ENCODE results near the gene ACO1.

ACO1 gene

DNA sequence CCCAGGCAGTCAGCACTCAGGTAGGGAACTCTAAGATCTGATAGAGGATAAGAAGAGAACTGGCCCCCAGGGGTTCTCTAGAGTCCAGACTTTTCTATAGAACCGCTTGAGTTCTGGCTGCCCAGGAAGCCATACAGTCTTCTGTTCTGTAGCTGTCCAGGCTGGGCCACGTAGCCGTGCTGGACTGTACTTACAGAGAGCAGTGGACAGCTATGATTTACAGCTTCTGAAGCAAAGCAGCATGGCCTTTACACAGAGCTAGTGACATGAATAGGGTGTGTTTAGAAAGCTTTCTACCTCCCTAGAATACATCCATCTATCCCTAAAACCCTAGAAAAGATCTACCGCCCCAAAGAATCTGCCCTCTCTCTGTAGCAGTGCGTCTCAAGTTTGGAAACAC lies 57.2 kb downstream of the ACO1 start:
- Histone ChIP-seq H3K36me3 (ENCODE audit: control insufficient read depth, insufficient read depth, low read length) (no peaks in the 10 kb centered on the region), H3K79me2 (no peaks in the 10 kb centered on the region), H2AFZ (no peak overlapping the region)

DNA sequence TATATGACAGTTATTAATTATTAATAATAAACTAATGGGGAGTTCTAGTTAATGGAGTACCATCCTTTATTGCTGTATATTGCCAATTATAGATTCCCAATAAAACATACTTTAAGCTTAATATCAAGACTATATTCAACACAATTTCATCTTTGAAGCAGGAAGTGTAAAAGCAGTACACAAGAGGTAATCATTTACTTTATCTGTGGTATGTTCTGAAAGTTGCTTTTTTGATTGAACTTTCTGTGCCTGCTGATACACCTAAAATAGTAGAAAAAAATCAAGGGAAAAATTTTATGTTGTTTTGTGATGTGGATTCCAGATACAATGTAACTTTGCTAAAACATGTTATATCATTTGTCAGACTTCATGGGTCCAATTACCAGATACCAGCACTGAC lies 58.0 kb downstream of the ACO1 start:
- Histone ChIP-seq H3K9me3 (ENCODE audit: control insufficient read depth, low read length) (no peaks in the 10 kb centered on the region), H3K27ac (no peak overlapping the region), H3K4me1 (no peaks in the 10 kb centered on the region), H3K79me2 (no peaks in the 10 kb centered on the region), H3K36me3 (ENCODE audit: control insufficient read depth, insufficient read depth, low read length) (no peaks in the 10 kb centered on the region), H3K4me3 (ENCODE audit: low read depth, low read length) (no peak overlapping the region), H2AFZ (no peak overlapping the region), H3K4me2 (ENCODE audit: low read length) (no peak overlapping the region), H3K9ac (no peak overlapping the region), H3K27me3 (ENCODE audit: control insufficient read depth, insufficient read depth, low read length) (no peaks in the 10 kb centered on the region)
- no peak for TF ChIP-seq CTCF (IDR thresholded peaks at IDR 0.05)

More for the DNA sequence above, 57.2 kb downstream of the ACO1 start:
- Histone ChIP-seq H3K27ac (no peak overlapping the region), H3K4me2 (ENCODE audit: low read length) (no peak overlapping the region), H3K4me3 (ENCODE audit: low read depth, low read length) (no peak overlapping the region), H3K27me3 (ENCODE audit: control insufficient read depth, insufficient read depth, low read length) (no peaks in the 10 kb centered on the region), H3K9me3 (ENCODE audit: control insufficient read depth, low read length) (no peaks in the 10 kb centered on the region), H3K9ac (no peak overlapping the region), H3K4me1 (no peaks in the 10 kb centered on the region)
- TF ChIP-seq CTCF (IDR thresholded peaks at IDR 0.05), result no peak

DNA sequence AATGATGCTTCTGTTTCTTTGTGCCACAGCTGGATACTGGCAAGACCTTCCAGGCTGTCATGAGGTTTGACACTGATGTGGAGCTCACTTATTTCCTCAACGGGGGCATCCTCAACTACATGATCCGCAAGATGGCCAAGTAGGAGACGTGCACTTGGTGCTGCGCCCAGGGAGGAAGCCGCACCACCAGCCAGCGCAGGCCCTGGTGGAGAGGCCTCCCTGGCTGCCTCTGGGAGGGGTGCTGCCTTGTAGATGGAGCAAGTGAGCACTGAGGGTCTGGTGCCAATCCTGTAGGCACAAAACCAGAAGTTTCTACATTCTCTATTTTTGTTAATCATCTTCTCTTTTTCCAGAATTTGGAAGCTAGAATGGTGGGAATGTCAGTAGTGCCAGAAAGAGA lies 65.5 kb downstream of the ACO1 start:
- TF ChIP-seq CTCF (IDR thresholded peaks at IDR 0.05), result no peak
- Histone ChIP-seq H3K9me3 (ENCODE audit: control insufficient read depth, low read length) (no peaks in the 10 kb centered on the region), H3K4me1 (no peaks in the 10 kb centered on the region), H3K27me3 (ENCODE audit: control insufficient read depth, insufficient read depth, low read length) (no peaks in the 10 kb centered on the region), H2AFZ (no peak overlapping the region), H3K79me2 (no peaks in the 10 kb centered on the region), H3K27ac (no peak overlapping the region), H3K4me3 (ENCODE audit: low read depth, low read length) (no peak overlapping the region), H3K4me2 (ENCODE audit: low read length) (no peak overlapping the region), H3K9ac (no peak overlapping the region), H3K36me3 (ENCODE audit: control insufficient read depth, insufficient read depth, low read length) (no peaks in the 10 kb centered on the region)

- no peaks in the 10 kb centered on the region for H3K9me3 ChIP-seq (ENCODE audit: control insufficient read depth, low read length)
- H3K27ac ChIP-seq, result no peak overlapping the region
- H3K4me3 ChIP-seq (ENCODE audit: low read depth, low read length), result no peak overlapping the region
- TF ChIP-seq CTCF (IDR thresholded peaks at IDR 0.05), result no peak
- H2AFZ ChIP-seq, result no peak overlapping the region
- H3K9ac ChIP-seq, result no peak overlapping the region
- H3K27me3 ChIP-seq (ENCODE audit: control insufficient read depth, insufficient read depth, low read length), result no peaks in the 10 kb centered on the region
- no peaks in the 10 kb centered on the region for H3K4me1 ChIP-seq
- H3K36me3 ChIP-seq (ENCODE audit: control insufficient read depth, insufficient read depth, low read length), result no peaks in the 10 kb centered on the region
- H3K4me2 ChIP-seq (ENCODE audit: low read length), result no peak overlapping the region
- no peaks in the 10 kb centered on the region for H3K79me2 ChIP-seq
Observed at GRCh38 chr9:32454280-32454679, 69.8 kb downstream of the ACO1 start.

- no peaks in the 10 kb centered on the region for H3K4me1 ChIP-seq
- no peak overlapping the region for H3K4me3 ChIP-seq (ENCODE audit: low read depth, low read length)
- no peak overlapping the region for H3K9ac ChIP-seq
- no peaks in the 10 kb centered on the region for H3K9me3 ChIP-seq (ENCODE audit: control insufficient read depth, low read length)
- H3K27ac ChIP-seq, result no peak overlapping the region
- H3K36me3 ChIP-seq (ENCODE audit: control insufficient read depth, insufficient read depth, low read length), result no peaks in the 10 kb centered on the region
- H3K27me3 ChIP-seq (ENCODE audit: control insufficient read depth, insufficient read depth, low read length), result no peaks in the 10 kb centered on the region
- no peak for TF ChIP-seq CTCF (IDR thresholded peaks at IDR 0.05)
- no peak overlapping the region for H3K4me2 ChIP-seq (ENCODE audit: low read length)
- H2AFZ ChIP-seq, result no peak overlapping the region
- no peaks in the 10 kb centered on the region for H3K79me2 ChIP-seq
Observed at GRCh38 chr9:32455738-32456137, 71.3 kb downstream of the ACO1 start.

Measured in parathyroid adenoma (tissue), 2 donors.